ENCODE measurements around the gene BRCA1. TPM values are rescaled to one million over a fixed set of nuclear protein-coding genes. Genes with fewer than 3 reads are reported as not detected.

Gene BRCA1
- total RNA-seq, 4 donors from 2014 or later: 2.6 to 121 (median 5.8) TPM

GRCh38 chr17:43074869-43075268, 50.3 kb downstream of the BRCA1 start:
- Histone ChIP-seq H3K4me3 (no peak overlapping the region), H3K36me3 (no peaks in the 10 kb centered on the region), H3K27me3 (no peaks in the 10 kb centered on the region), H3K9me3 (no peaks in the 10 kb centered on the region), H3K4me1 (peaks cover 0 to 2% (median 0%) of the 10 kb centered on the region in 4 donors), H3K27ac (no peak overlapping the region)
- in situ Hi-C loops (cut with MboI; ENCODE audit: low pct_ligation_motif_present in 1 of 4, low pct_unique_long_range_greater_than_20kb in 1 of 4, low sequenced_read_pairs in 3 of 4) (no loop called here), intact Hi-C loops (cut with DNase I; ENCODE audit: low total_unique reads) (no loop called here)
- no peak for DNase-seq
- WGBS, 2 donors (ENCODE audit: low coverage in 1 of 2): 90 to 93% methylated on average over 4 of the region's 4 CpGs
- TF ChIP-seq CTCF (IDR thresholded peaks at IDR 0.05) (no peak), POLR2A (IDR thresholded peaks at IDR 0.05) (no peak), EP300 (IDR thresholded peaks at IDR 0.05; ENCODE audit: low read depth) (no peak), POLR2AphosphoS5 (IDR thresholded peaks at IDR 0.05) (no peak)

- H3K36me3 ChIP-seq: no peaks in the 10 kb centered on the region
- TF ChIP-seq CTCF (IDR thresholded peaks at IDR 0.05): no peak
- no peak for TF ChIP-seq EP300 (IDR thresholded peaks at IDR 0.05; ENCODE audit: low read depth)
- TF ChIP-seq POLR2AphosphoS5 (IDR thresholded peaks at IDR 0.05): no peak
- TF ChIP-seq POLR2A (IDR thresholded peaks at IDR 0.05): no peak
- 94% methylated on average over 1 of the region's 1 CpG; no CpG with 5 or more reads in 1 of the 2 donors for WGBS, 2 donors (ENCODE audit: low coverage in 1 of 2)
- in situ Hi-C loops (cut with MboI; ENCODE audit: low pct_ligation_motif_present in 1 of 4, low pct_unique_long_range_greater_than_20kb in 1 of 4, low sequenced_read_pairs in 3 of 4): no loop called here
- no peak overlapping the region for H3K4me3 ChIP-seq
- no peak for DNase-seq
- H3K9me3 ChIP-seq: no peaks in the 10 kb centered on the region
- no peaks in the 10 kb centered on the region for H3K4me1 ChIP-seq
- H3K27ac ChIP-seq: no peak overlapping the region
- intact Hi-C loops (cut with DNase I; ENCODE audit: low total_unique reads): no loop called here
- H3K27me3 ChIP-seq: no peaks in the 10 kb centered on the region
Measured at GRCh38 chr17:43070872-43071271, 54.3 kb downstream of the BRCA1 start.

- in situ Hi-C loops (cut with MboI; ENCODE audit: low pct_ligation_motif_present in 1 of 4, low pct_unique_long_range_greater_than_20kb in 1 of 4, low sequenced_read_pairs in 3 of 4) (no loop called here), intact Hi-C loops (cut with DNase I; ENCODE audit: low total_unique reads) (no loop called here)
- no peak for DNase-seq
- Histone ChIP-seq H3K4me3 (no peak overlapping the region), H3K4me1 (no peaks in the 10 kb centered on the region), H3K9me3 (no peaks in the 10 kb centered on the region), H3K27me3 (no peaks in the 10 kb centered on the region), H3K27ac (no peak overlapping the region), H3K36me3 (no peaks in the 10 kb centered on the region)
- 97% methylated on average over 1 of the region's 1 CpG; no CpG with 5 or more reads in 1 of the 2 donors for WGBS, 2 donors (ENCODE audit: low coverage in 1 of 2)
- TF ChIP-seq CTCF (IDR thresholded peaks at IDR 0.05): no peak
- no peak for TF ChIP-seq POLR2A (IDR thresholded peaks at IDR 0.05)
- TF ChIP-seq POLR2AphosphoS5 (IDR thresholded peaks at IDR 0.05): no peak
- TF ChIP-seq EP300 (IDR thresholded peaks at IDR 0.05; ENCODE audit: low read depth): no peak
Measured at GRCh38 chr17:43070257-43070656, 54.9 kb downstream of the BRCA1 start.

GRCh38 chr17:43069368-43069898, 55.7 kb downstream of the BRCA1 start:
- intact Hi-C loops (cut with DNase I; ENCODE audit: low total_unique reads): no loop called here
- DNase-seq: no peak

More at GRCh38 chr17:43069368-43069898, 55.7 kb downstream of the BRCA1 start:
- 87 to 95% methylated on average over 3 of the region's 3 CpGs for WGBS, 2 donors (ENCODE audit: low coverage in 1 of 2)
- H3K9me3 ChIP-seq: no peaks in the 10 kb centered on the region
- H3K4me1 ChIP-seq: no peaks in the 10 kb centered on the region
- no peak overlapping the region for H3K4me3 ChIP-seq
- H3K27ac ChIP-seq: no peak overlapping the region
- H3K36me3 ChIP-seq: no peaks in the 10 kb centered on the region
- in situ Hi-C loops (cut with MboI; ENCODE audit: low pct_ligation_motif_present in 1 of 4, low pct_unique_long_range_greater_than_20kb in 1 of 4, low sequenced_read_pairs in 3 of 4): no loop called here
- TF ChIP-seq CTCF (IDR thresholded peaks at IDR 0.05) (no peak), POLR2A (IDR thresholded peaks at IDR 0.05) (no peak), POLR2AphosphoS5 (IDR thresholded peaks at IDR 0.05) (no peak)
- H3K27me3 ChIP-seq: no peaks in the 10 kb centered on the region

Data from transverse colon (tissue), 4 donors.